HCT116 (cell line): ENCODE results near the gene WDR64. TPM values are rescaled to one million over a fixed set of nuclear protein-coding genes. Genes with fewer than 3 reads are reported as not detected.

Source experiments
- ATAC-seq: fragments of 200-7000 bp; cut with Tn5 transposase; 2 replicates; pipeline ENCODE4 v1.9.1; 2020; ENCODE audit warnings: mild to moderate bottlenecking, moderate library complexity
- BruUV-seq: library from RNA; stranded (reverse); fragments of 400-500 nt; replicated peaks from 2 replicates; lab custom pipeline; 2021; lab: Mats Ljungman, UMichigan
- CTCF ChIA-PET: fragments of 300-600 bp; sonication (Branson Sonifier 250); formaldehyde crosslinking; loops from one replicate; lab custom pipeline; 2021; ENCODE audit warnings: antibody characterized with exemption; lab: Charles Lee
- POLR2A ChIA-PET: fragments of 300-600, 350-600 bp; sonication (Branson Sonifier 250); formaldehyde crosslinking; loops from one replicate; lab custom pipeline; 2021; ENCODE audit warnings: antibody characterized with exemption; lab: Charles Lee
- RAD21 ChIA-PET, 2 experiments: fragments of 300-600 bp; sonication (Branson Sonifier 250); formaldehyde crosslinking; loops; one replicate each; lab custom pipeline; 2023; ENCODE audit warnings: low total read pairs in 2 of 2; ENCODE audit not compliant: uncharacterized antibody in 2 of 2, unreplicated experiment in 2 of 2, low non-redundant PET in 1 of 2; lab: Charles Lee
- DNase-seq: peaks from one replicate; pipeline ENCODE4 v3.0.0-alpha.2; 2010; ENCODE audit warnings: low read depth, low spot score
- H2AFZ ChIP-seq: fragments of 200-600 bp; shearing (Covaris generic), sonication (generic); 2 replicates; pipeline ENCODE4 v1.6.1; 2017; ENCODE audit warnings: low read depth, mixed run types, mixed read lengths, antibody characterized with exemption, low read length; ENCODE audit not compliant: poor library complexity, severe bottlenecking
- H3K27ac ChIP-seq: 2 replicates; pipeline ENCODE4 v1.5.1; 2012; ENCODE audit warnings: low read depth, low read length
- H3K27me3 ChIP-seq: fragments of 200-600 bp; sonication (generic); 2 replicates; pipeline ENCODE4 v1.6.1; 2016; ENCODE audit warnings: mixed run types, low read length, mixed read lengths; ENCODE audit not compliant: insufficient read depth
- H3K36me3 ChIP-seq, 2 experiments: fragments of 200-500 bp in 1 of 2; fragments of 200-600 bp in 1 of 2; sonication (Bioruptor generic) in 1 of 2; sonication (generic) in 1 of 2; 2 replicates each; pipeline versions ENCODE4 v1.5.1 to v1.6.1; 2014 to 2016; ENCODE audit warnings: low read length in 2 of 2, inconsistent platforms in 1 of 2, mixed read lengths in 1 of 2, mixed run types in 1 of 2; ENCODE audit not compliant: insufficient read depth in 2 of 2, control insufficient read depth in 1 of 2
- H3K4me1 ChIP-seq, 2 experiments: fragments of 200-600 bp in 1 of 2; sonication (generic) in 1 of 2; 2 replicates each; pipeline versions ENCODE4 v1.5.1 to v1.6.1; 2012 to 2017; ENCODE audit warnings: low read length in 2 of 2, inconsistent platforms in 1 of 2, mild to moderate bottlenecking in 1 of 2, mixed read lengths in 1 of 2, mixed run types in 1 of 2, moderate library complexity in 1 of 2; ENCODE audit not compliant: insufficient read depth in 2 of 2, control insufficient read depth in 1 of 2
- H3K4me2 ChIP-seq: fragments of 200-600 bp; sonication (generic); 2 replicates; pipeline ENCODE4 v1.6.1; 2017; ENCODE audit warnings: mixed run types, low read length, mixed read lengths
- H3K4me3 ChIP-seq, 2 experiments: fragments of 200-600 bp in 1 of 2; sonication (generic) in 1 of 2; replicated peaks in 1 of 2; 2 replicates each; pipeline ENCODE4 v1.5.1; 2011 to 2016; ENCODE audit warnings: low read length in 2 of 2, control low read depth in 1 of 2, low read depth in 1 of 2, mild to moderate bottlenecking in 1 of 2, mixed read lengths in 1 of 2, mixed run types in 1 of 2
- H3K79me2 ChIP-seq: fragments of 200-600 bp; sonication (generic); 2 replicates; pipeline ENCODE4 v1.6.1; 2017; ENCODE audit warnings: mild to moderate bottlenecking, mixed run types, low read length, moderate library complexity, mixed read lengths; ENCODE audit not compliant: insufficient read depth
- H3K9ac ChIP-seq: fragments of 200-600 bp; sonication (generic); 2 replicates; pipeline ENCODE4 v1.6.1; 2016; ENCODE audit warnings: low read length, mixed read lengths
- H3K9me2 ChIP-seq: fragments of 200-600 bp; sonication (generic), shearing (Covaris generic); 2 replicates; pipeline ENCODE4 v1.6.1; 2017; ENCODE audit warnings: mixed run types, mild to moderate bottlenecking, moderate library complexity; ENCODE audit not compliant: insufficient read depth
- H3K9me3 ChIP-seq, 2 experiments: fragments of 200-500 bp in 1 of 2; fragments of 200-600 bp in 1 of 2; sonication (Bioruptor generic) in 1 of 2; sonication (generic) in 1 of 2; 2 replicates each; pipeline ENCODE4 v1.6.1; 2014 to 2017; ENCODE audit warnings: low read length in 2 of 2, mixed read lengths in 2 of 2, inconsistent platforms in 1 of 2, low read depth in 1 of 2, mild to moderate bottlenecking in 1 of 2, mixed run types in 1 of 2, moderate library complexity in 1 of 2; ENCODE audit not compliant: control insufficient read depth in 1 of 2, insufficient read depth in 1 of 2
- H4K20me1 ChIP-seq: fragments of 200-600 bp; sonication (generic), shearing (Covaris generic); 2 replicates; pipeline ENCODE4 v1.6.1; 2017; ENCODE audit warnings: mixed run types, mild to moderate bottlenecking, moderate library complexity; ENCODE audit not compliant: insufficient read depth
- CBX3 ChIP-seq: IDR thresholded peaks from 2 replicates; pipeline ENCODE4 v1.6.1; 2012; ENCODE audit warnings: low read depth
- ELF1 ChIP-seq: IDR thresholded peaks from 2 replicates; pipeline ENCODE4 v1.6.1; 2012; ENCODE audit warnings: low read depth, borderline replicate concordance
- EZH2 ChIP-seq: fragments of 200-600 bp; sonication (generic); IDR thresholded peaks from 2 replicates; pipeline ENCODE4 v1.6.1; 2017; ENCODE audit warnings: antibody characterized with exemption, mixed run types
- EZH2phosphoT487 ChIP-seq: fragments of 200-600 bp; IDR thresholded peaks from 2 replicates; pipeline ENCODE4 v1.6.1; 2018; ENCODE audit warnings: antibody characterized with exemption, borderline replicate concordance
- JUND ChIP-seq: IDR thresholded peaks from 2 replicates; pipeline ENCODE4 v1.6.1; 2012
- SRF ChIP-seq: IDR thresholded peaks from 2 replicates; pipeline ENCODE4 v1.6.1; 2012; ENCODE audit warnings: low read depth
- TCF7L2 ChIP-seq: IDR thresholded peaks from 2 replicates; pipeline ENCODE4 v1.7.0; 2011; ENCODE audit warnings: borderline replicate concordance, inconsistent platforms; ENCODE audit not compliant: insufficient read depth, insufficient read length; ENCODE audit errors: extremely low read depth
- YY1 ChIP-seq: IDR thresholded peaks from 2 replicates; pipeline ENCODE4 v1.6.1; 2011; ENCODE audit warnings: low read length, low read depth, moderate library complexity, mild to moderate bottlenecking; ENCODE audit not compliant: insufficient replicate concordance; ENCODE audit errors: extremely low read depth
- ZBTB33 ChIP-seq: IDR thresholded peaks from 2 replicates; pipeline ENCODE4 v1.6.1; 2011; ENCODE audit warnings: mild to moderate bottlenecking, low read length, moderate library complexity; ENCODE audit not compliant: insufficient replicate concordance; ENCODE audit errors: extremely low read depth
- intact Hi-C: fragments of 100-400 bp; cut with micrococcal nuclease; formaldehyde crosslinking; loops from 2 replicates; pipeline ENCODE4 v1.10.0; 2022
- total RNA-seq: library from RNA; stranded (reverse); gene quantifications from one replicate; pipeline ENCODE4 v1.2.1, GENCODE V29; 2021; ENCODE audit not compliant: unreplicated experiment

Gene WDR64
- total RNA-seq, 1 experiment from 2014 or later = not detected

- CTCF ChIA-PET = no interaction called here
- peaks cover 14 to 23% of the 10 kb centered on the region in 2 experiments for H3K36me3 ChIP-seq
- peak overlapping the region; percentile 92 for H3K4me2 ChIP-seq
- H4K20me1 ChIP-seq = no peaks in the 10 kb centered on the region
- no TSS peak for BruUV-seq
- no peak overlapping the region for H2AFZ ChIP-seq
- H3K9ac ChIP-seq = peak overlapping the region; percentile 99
- no peak for DNase-seq
- H3K9me3 ChIP-seq = no peaks in the 10 kb centered on the region
- POLR2A ChIA-PET = no interaction called here
- H3K4me1 ChIP-seq = peaks cover 7 to 20% of the 10 kb centered on the region in 2 experiments; a peak in 3 of 4 replicates
- peak overlapping the region; percentile 84 to 100 for H3K4me3 ChIP-seq
- H3K27ac ChIP-seq = no peak overlapping the region
- no peak for ATAC-seq
- H3K79me2 ChIP-seq = peaks cover 30% of the 10 kb centered on the region
- intact Hi-C loops = no loop called here
- TF ChIP-seq ELF1 (no peak), YY1 (no peak), EZH2phosphoT487 (no peak), SRF (no peak), TCF7L2 (no peak), JUND (no peak), ZBTB33 (no peak), CBX3 (no peak), EZH2 (no peak)
- TF ChIP-seq, all 23 proteins: peak for 0
- Histone ChIP-seq H3K9me2 (no peaks in the 10 kb centered on the region), H3K27me3 (no peaks in the 10 kb centered on the region)
- RAD21 ChIA-PET = no interaction called here
These were observed 197.2 kb downstream of the WDR64 start for GRCh38 chr1:241849345-241849695.

Other genes starting within 250 kb of the WDR64 start
- gene FH, start 132.5 kb upstream of the WDR64 start, total RNA-seq = 67.7 TPM
- not detected for gene KMO, start 119.9 kb upstream of the WDR64 start, total RNA-seq
- 9.7 TPM for gene CHML, start 11.9 kb upstream of the WDR64 start, total RNA-seq
- 6.1 TPM for gene OPN3, start 11.9 kb upstream of the WDR64 start, total RNA-seq
- gene EXO1, start 195.9 kb downstream of the WDR64 start, total RNA-seq = 32.9 TPM